Hematopoietic multipotent progenitor cell treated with erythropoietin and hydrocortisone succinate and interleukin-3 and kit ligand, for 17 days (in vitro differentiated cells): ENCODE data around the gene GPER1.
A peak's percentile ranks its signal among the peaks of the same experiment; 100 is the strongest.
"Not testable (repeated sequence)": the region's sequence is repeated elsewhere in the genome, so short reads cannot be mapped to it uniquely, and the experiment has no call there.

Experiments used
- DNase-seq: peaks from one replicate; pipeline ENCODE4 v3.0.0-alpha.2; 2015; ENCODE audit warnings: low spot score

GPER1 gene

DNA sequence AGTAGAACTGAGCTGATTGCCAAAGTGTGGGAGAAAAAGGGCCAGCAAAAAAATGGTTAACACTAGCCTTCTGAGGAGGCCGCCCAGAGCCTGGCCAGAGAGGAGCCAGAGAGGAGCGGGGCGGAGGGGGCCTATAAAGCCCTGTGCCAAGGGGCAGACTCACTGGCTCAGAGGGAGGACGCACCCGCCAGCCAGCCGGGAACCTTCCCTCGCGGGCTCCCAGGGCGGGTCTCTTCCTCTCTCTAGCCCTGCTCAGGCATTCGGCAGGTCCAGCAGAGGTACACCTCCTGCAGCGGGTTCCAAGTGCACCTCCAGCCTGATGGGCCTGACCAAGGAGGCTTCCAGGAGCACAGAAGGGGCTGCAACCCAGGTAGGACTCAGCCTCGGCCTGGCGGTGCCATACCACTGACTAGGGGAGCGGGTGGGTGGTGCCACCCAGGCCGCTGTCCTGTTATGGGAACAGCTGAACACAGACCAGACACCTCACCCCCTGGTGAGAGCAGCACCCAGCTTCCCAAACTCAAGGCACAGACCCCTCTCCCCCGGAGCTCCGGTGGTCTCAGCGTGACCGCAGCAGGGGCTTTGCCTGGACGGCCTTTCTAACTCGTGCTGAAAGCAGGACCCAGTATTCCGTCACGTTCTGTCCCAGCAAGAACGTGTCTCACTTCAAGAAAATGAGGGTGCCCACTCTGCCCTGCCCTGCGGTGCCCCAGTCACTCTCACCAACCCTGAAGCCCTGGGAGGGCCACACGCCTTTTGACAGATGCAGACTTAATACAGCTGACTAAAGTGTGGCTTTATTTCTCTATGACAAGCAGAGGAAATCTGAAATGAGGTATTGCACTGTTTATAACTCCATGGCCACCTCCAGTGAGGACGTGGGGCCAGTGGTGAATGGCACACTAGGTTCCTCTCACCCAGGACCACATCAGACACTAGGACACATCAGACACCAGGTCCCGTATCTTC is at the start of gene GPER1:
GPER1 (plus strand) TSS at position 162 of the 969 bp plus-strand sequence. CDS start 3,616 bp downstream, outside the sequence.
- DNase-seq, result no peak

GRCh38 chr7:1040233-1040632 is 47.7 kb upstream of the GPER1 start:
- DNase-seq, result not testable (repeated sequence)

DNA sequence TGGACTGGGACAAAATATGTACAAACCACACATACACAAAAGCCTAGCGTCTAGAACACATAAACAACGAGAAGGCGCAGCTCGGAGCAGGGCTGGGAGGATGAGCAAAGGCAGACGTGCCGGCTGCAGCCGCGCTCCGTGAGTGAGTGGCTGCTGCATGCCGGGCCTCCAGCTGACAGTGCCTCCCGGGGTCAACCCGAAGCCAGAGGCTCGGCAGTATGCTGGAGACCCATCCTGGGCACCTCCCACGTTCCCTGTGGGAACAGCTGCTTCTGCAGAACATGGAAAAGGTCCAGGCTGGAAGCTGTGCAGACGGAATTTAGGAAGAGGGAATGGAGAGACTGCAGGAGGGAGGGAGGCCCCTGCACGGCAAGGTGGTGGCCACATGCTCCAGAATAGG is 47.1 kb upstream of the GPER1 start:
- no peak for DNase-seq

- no peak for DNase-seq
Observed at GRCh38 chr7:1041551-1042491, 46.1 kb upstream of the GPER1 start.

DNA sequence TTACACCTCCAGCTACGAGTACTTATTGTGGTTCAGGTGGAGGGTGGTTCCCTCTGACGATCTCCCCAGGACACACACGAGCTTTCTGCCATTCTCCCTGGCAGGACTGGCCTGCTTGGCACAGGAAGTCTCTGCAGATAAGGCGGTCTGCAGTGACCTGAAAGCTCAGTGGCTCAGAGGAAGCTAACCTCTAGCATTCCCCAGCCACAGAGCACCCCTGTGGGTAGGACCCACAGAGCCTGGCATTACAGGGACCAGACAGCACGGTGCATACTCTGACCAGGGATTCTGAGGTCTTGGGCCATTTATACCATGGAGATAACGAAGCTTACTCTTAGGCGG is 45.5 kb upstream of the GPER1 start:
- peak; percentile 76 for DNase-seq

DNA sequence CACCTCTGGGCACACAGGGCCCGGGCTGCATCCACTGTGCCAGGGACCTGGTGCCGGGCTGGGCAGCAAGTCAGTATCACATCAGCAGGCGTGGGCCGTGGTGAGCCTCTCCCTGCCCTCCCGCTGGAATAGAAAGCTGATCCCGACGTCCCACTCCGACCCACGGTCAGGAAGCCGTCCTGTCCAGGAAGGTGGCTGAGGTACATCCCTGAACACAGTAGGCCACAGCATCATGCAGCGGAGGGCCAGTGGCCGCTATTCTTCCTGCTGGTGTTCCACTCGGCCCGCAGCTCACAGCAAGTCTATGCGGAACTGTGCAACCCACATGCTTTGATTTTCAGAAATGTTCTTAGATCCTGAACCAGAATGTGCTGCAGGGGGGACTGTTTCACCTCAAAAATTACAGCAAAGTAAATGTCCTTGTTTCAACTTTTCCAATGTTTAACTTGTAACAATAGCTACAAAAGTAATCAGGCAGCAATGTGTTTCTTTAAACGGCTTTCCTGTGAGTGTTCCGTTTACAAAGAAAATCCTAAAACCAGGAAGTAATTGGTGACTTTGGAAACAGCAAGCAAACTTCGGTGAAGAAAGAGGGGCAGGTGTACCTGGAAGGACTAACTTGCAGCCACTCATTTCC is 44.2 kb upstream of the GPER1 start:
- DNase-seq, result no peak

GRCh38 chr7:1044189-1045068 is 43.5 kb upstream of the GPER1 start, which contains the start of gene GPR146:
TSS of gene GPR146 (plus strand) at chr7:1044546. CDS start at chr7:1057516, 12,970 bp downstream.
- DNase-seq, result peak; percentile 94

GRCh38 chr7:1045069-1046063 is 42.5 kb upstream of the GPER1 start:
- peak; percentile 58 for DNase-seq

GRCh38 chr7:1046722-1047679 is 40.9 kb upstream of the GPER1 start:
- peak; percentile 37 for DNase-seq

DNA sequence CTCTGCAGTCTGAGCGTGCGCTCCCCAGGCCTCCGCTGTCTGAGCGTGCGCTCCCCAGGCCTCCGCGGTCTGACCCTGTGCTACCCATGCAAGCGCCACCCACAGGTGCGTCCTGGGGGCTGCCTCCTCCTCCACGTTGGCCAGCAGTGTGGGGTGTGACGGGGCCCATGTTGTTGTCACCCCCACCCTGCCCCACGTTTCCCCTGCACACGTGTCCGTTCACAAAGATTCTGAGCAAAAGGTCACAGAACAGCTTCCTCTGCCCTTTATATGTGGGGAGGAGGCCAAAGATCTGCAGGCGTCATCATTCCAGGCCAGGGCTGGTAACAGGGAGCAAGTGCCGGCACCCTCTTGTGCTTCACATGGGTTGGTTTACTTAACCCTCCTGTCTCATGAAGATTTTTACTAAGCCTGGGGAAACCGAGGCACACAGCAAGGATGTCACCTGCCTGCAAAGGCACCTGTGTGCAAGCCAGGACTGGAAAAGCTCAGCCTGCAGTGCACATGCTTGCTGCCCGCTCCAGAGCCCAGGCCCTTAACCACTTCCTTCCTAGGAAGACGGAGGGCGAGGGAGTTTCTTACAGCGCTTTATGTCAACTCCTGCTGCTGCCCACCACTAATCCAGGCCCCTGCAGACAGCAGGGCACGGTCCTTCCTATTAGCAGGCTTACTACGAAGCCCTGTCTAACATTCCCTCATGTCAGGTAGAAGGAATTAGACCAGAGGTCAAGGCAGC is 38.7 kb upstream of the GPER1 start:
- DNase-seq, result no peak

- DNase-seq, result no peak
Observed at GRCh38 chr7:1049801-1050200, 38.1 kb upstream of the GPER1 start.

GRCh38 chr7:1050254-1050906 is 37.5 kb upstream of the GPER1 start:
- no peak for DNase-seq

GRCh38 chr7:1050956-1051690 is 36.8 kb upstream of the GPER1 start:
- DNase-seq, result no peak

- DNase-seq, result no peak
Observed at GRCh38 chr7:1052031-1052818, 35.7 kb upstream of the GPER1 start.

DNA sequence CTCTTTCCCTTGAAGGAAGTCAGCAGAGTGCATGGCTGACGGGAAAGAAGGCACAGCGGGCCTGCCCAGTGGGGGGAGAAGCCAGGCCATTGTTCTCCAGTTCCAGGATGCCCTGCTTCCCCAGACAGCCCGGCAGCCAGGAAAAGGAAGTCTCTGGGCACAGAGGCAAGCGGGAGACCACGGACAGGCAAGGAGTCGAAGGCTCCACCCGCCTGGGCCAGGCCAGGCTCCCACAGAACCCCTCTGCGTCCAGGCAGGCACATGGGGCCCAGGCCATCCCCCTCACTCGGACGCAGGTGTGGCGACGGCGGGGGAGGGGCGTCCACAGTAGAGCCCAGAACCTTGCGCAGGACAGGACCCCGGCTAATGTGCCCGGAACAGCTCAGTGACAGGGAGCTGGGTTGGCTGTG is 34.9 kb upstream of the GPER1 start:
- DNase-seq, result no peak
